Rectal smooth muscle tissue (tissue), 1 donor: ENCODE measurements around the gene PER1.

ENCODE experiments used
- H3K27ac ChIP-seq: one replicate; pipeline ENCODE4 v1.7.0; 2013; ENCODE audit warnings: low read depth, low read length, inconsistent platforms
- H3K27me3 ChIP-seq: one replicate; pipeline ENCODE4 v1.7.0; 2013; ENCODE audit warnings: low read length; ENCODE audit not compliant: control insufficient read depth, insufficient read depth
- H3K36me3 ChIP-seq: one replicate; pipeline ENCODE4 v1.7.0; 2013; ENCODE audit warnings: low read length; ENCODE audit not compliant: control insufficient read depth, insufficient read depth
- H3K4me1 ChIP-seq: one replicate; pipeline ENCODE4 v1.7.0; 2013; ENCODE audit warnings: low read length; ENCODE audit not compliant: control insufficient read depth, insufficient read depth
- H3K4me3 ChIP-seq: one replicate; pipeline ENCODE4 v1.7.0; 2013; ENCODE audit warnings: low read length
- H3K9ac ChIP-seq: one replicate; pipeline ENCODE4 v1.7.0; 2013; ENCODE audit warnings: low read length

PER1 gene

DNA sequence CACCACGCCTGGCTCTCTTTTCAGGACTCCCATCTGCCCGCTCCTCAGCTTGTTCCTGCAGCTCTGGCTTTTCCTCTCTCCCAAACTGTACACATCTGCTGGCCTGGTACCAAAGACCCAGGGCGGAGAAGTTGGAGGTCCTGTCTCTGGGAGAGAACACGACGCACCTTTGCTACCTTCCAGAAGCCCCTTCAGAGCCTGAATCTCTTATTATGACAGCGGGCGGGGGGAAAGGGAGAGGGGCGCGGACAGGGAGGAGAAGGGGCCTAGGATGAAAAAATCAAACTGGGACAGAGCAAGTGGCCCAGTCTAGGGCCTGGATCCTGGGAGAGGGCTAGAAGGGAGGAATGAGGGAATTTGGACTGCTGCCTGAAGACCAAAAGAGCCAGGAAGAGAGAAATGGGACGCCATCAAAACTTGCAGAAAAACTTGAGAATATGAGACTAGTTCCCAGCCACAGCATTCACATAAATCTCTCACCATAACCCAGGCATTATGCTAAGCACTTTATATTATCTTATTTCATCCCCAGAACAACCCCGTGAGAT, 2.5 kb upstream of the PER1 start:
- Histone ChIP-seq H3K27ac (peak overlapping the region; percentile 99), H3K4me1 (peaks cover 37% of the 10 kb centered on the region), H3K27me3 (no peaks in the 10 kb centered on the region), H3K9ac (peak overlapping the region; percentile 100), H3K36me3 (peaks cover 13% of the 10 kb centered on the region), H3K4me3 (peak overlapping the region; percentile 100)

DNA sequence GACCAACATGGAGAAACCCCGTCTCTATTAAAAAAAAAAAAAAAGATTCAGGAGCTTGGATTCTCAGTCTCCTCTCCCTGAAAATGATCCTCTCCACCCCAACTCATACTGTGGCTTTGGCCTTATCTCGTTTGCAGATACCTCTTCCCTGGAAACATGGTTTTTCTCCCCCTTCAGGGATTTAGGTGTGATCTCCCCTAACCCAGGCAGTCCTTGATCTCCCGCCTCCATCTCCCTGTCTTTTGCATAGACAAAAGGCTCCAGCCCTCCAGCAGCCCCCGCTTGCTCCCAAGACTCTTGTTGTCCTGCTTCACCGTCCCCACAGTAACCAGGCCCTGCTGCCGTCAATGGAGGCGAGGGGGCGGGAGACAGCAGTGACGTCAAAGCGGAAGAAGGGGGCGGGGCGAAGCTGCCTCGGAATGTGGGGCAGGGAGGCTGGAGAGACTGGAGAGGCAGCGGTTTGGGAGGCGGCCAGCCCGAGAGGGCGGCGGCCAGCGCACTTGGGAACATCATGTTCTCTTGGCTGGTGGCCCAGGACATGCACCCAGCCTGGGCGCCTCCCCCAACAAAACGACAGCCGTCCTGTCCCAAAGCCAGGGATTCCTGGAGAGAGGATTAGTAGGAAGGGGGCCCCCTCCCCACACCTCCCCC, 1.9 kb upstream of the PER1 start:
- H3K36me3 ChIP-seq = peaks cover 14% of the 10 kb centered on the region
- peaks cover 37% of the 10 kb centered on the region for H3K4me1 ChIP-seq
- peak overlapping the region; percentile 100 for H3K9ac ChIP-seq
- H3K4me3 ChIP-seq = peak overlapping the region; percentile 100
- peak overlapping the region; percentile 99 for H3K27ac ChIP-seq
- no peaks in the 10 kb centered on the region for H3K27me3 ChIP-seq

DNA sequence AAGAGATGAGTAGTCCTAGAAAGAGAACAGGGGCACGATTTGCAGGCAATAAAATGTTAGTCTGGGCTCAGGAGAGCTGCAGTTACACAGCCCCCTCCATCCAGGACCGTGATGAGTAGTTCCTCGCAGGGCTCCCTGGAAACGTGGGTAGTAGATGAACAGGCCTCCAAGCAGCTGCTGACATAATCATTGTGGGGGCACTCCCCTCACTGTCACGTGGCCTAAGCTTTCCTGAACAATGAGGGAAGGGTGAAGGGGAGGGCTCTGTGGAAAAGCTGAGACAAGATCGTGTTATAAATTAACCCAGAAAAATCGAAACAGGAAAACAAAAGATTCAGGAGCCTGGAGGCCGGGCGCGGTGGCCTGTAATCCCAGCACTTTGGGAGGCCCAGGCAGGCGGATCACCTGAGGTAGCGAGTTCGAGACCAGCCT, 1.3 kb upstream of the PER1 start:
- Histone ChIP-seq H3K9ac (peak overlapping the region; percentile 38), H3K4me1 (peaks cover 35% of the 10 kb centered on the region), H3K27ac (peak overlapping the region; percentile 99), H3K27me3 (no peaks in the 10 kb centered on the region), H3K36me3 (peaks cover 16% of the 10 kb centered on the region), H3K4me3 (peak overlapping the region; percentile 70)

DNA sequence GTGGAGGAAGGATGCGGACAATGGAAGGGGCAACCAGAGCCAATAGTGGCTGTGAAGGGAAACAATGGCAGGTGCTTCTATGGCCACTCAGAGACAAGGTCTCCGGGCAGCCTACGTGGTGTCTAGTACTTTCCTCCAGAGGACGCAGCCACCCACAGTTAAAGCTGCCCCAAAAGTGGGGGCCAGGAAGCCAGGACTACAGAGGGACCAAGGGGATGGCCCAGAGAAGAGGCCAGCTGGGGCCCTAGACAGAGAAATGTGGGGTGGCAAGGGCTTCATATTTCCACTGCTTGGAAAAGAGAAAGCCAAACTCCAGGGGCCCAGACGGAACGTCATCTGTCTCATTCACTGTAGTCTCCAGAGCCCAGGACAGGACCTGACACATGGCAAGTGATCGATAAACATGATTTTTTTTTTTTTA, 837 bp upstream of the PER1 start:
- Histone ChIP-seq H3K36me3 (peaks cover 21% of the 10 kb centered on the region), H3K4me3 (peak overlapping the region; percentile 68), H3K27ac (peak overlapping the region; percentile 99), H3K27me3 (no peaks in the 10 kb centered on the region), H3K4me1 (peaks cover 34% of the 10 kb centered on the region), H3K9ac (peak overlapping the region; percentile 35)

DNA sequence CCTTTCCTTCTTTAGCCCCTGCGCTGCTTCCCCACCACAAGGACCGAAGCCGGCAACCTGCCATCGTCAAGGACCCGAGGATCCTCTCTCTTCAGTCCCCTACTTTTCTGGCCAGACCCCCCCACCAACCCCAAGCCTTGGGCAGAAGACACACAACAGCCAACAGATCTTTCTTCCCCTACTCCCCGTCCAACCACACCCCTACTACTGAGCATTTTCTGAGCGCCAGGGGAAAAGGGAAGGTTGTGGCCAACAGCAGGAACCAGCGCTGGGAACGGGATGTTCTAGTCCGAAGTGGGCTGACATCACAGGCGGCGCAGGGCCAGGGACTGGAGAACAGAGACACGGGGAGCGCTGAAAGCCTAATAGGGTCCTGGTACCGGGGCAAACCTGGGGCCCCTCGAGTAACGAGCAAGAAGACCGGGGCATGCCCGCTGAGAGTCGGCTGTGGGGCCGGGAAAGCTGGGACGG, 528 bp downstream of the PER1 start:
- H3K27me3 ChIP-seq = no peaks in the 10 kb centered on the region
- peak overlapping the region; percentile 99 for H3K27ac ChIP-seq
- peaks cover 29% of the 10 kb centered on the region for H3K4me1 ChIP-seq
- peaks cover 34% of the 10 kb centered on the region for H3K36me3 ChIP-seq
- peak overlapping the region; percentile 97 for H3K9ac ChIP-seq
- peak overlapping the region; percentile 89 for H3K4me3 ChIP-seq

DNA sequence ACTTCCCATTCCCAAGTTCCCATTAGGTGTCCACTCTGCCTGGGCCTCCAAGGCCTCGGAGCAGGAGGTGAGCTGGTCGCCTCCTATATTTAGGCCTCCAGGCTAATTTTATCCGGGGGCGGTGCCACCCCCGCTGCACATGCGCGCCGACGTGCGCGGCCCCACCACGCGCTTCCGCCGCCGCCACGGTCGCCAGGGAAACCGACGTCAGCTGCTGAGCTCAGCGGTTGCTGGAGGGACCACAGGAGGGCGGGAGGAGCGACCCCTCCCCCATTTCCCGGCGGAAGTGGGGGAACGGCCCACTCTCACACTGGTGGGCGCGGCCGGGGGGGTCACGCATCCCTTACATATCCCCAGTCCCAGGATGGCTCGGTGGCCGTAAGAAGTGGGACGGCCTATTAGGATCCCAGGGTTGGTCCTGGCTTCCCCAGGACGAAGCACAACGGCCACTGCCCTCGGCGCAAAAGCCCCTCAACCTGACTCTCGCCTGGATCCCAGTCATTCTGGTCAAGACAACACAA, 1.0 kb downstream of the PER1 start:
- Histone ChIP-seq H3K9ac (peak overlapping the region; percentile 97), H3K4me3 (peak overlapping the region; percentile 89), H3K36me3 (peaks cover 39% of the 10 kb centered on the region), H3K4me1 (peaks cover 29% of the 10 kb centered on the region), H3K27ac (peak overlapping the region; percentile 99), H3K27me3 (no peaks in the 10 kb centered on the region)

DNA sequence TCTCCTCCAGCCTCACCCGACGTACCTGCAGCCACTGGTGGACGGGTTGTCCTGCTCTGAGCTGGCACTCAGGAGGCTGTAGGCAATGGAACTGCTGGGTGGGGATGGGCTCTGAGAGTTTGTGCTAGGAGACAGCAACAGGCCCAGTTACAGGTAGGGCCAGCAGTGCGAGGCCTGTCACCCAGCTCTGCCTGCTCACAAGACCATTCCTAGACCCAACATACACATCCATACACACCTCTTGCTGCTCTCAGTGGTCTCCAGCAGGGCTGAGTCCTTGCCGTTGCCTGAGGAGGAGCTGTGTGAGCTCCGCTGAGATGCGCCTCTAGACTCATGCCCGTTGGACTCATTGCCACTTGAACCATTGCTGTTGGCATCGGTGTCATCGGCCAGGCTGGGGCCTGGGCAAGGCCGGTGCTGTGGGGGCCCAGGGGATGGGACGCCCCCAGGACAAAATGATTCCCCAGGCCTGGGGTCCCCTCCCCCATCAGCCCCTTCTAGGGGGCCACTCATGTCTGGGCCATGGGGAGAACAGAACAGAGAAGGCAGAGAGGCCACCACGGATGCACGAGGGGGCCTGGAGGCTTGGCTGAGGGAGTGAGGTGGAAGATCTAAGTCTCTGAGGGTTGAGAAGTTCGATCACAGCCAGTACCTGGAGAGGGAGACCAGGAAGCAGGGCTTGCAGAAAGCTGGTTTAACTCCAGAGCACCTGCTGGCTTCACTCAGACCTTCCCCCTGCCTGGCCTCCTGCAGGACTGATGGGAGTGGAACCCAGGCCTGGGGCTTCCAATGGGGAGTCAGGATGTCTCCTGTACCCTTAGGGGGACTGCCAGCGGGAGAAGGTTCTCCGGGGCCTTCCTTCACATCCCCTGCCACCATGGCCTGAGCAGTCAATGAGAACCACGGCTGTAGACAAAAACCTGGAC, 1.7 kb downstream of the PER1 start:
- Histone ChIP-seq H3K36me3 (peaks cover 44% of the 10 kb centered on the region), H3K27ac (peak overlapping the region; percentile 99), H3K27me3 (no peaks in the 10 kb centered on the region), H3K4me1 (peaks cover 29% of the 10 kb centered on the region), H3K4me3 (peak overlapping the region; percentile 89), H3K9ac (peak overlapping the region; percentile 32)

DNA sequence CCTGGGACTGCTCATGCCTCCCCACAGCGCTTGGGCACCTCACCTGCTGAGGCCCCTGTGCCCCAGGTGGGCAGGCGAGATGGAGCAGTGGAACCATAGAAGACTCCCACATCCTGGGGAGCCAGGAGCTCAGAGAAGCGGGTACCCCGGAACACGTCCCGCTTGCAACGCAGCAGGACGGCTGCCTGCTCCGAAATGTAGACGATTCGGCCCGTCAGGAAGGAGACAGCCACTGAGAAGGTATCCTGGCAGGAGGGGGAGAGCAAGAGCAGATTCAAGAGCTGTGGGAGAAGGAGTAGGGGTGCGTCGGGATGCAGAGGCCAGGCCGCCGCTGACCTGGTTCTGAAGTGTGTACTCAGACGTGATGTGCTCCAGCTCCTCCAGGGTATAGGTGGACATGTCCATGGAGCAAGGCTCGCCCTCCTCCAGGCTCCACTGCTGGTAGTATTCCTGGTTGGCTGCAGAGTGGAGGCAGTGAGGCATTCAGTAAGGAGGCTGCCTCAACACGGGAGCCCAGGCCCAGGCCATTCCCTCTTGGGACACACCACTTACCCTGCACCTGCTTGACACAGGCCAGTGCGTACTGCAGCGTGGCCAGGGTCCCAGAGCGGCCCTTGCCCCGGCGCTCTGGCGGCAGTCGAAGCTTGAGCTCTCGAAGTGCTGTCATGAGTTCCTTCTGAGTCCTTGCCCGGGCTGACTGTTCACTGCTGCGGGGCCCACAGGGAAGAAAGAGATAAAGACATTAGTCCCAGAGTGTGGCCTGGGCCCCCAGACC, 2.6 kb downstream of the PER1 start:
- no peak overlapping the region for H3K9ac ChIP-seq
- H3K27ac ChIP-seq = peak overlapping the region; percentile 99
- peaks cover 45% of the 10 kb centered on the region for H3K36me3 ChIP-seq
- H3K27me3 ChIP-seq = no peaks in the 10 kb centered on the region
- H3K4me3 ChIP-seq = no peak overlapping the region
- peaks cover 23% of the 10 kb centered on the region for H3K4me1 ChIP-seq

DNA sequence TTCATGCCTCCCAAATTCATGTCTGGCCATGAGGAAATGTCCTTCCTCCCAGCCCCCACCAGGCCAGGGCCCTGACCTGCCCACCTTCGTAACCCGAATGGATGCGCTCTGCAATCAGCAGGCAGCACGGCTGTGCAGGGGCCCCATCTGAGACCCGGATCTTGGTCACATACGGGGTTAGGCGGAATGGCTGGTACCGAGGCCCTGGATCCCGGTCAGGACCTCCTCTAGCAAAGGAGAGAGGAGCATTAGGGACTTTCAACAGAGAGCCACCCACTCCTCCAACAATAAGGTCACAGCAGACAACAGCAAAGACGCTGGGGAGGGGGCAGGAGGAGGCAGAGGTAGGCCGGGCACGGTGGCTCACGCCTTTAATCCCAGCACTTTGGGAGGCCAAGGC, 3.6 kb downstream of the PER1 start:
- Histone ChIP-seq H3K4me1 (peaks cover 21% of the 10 kb centered on the region), H3K9ac (no peak overlapping the region), H3K27ac (no peak overlapping the region)

DNA sequence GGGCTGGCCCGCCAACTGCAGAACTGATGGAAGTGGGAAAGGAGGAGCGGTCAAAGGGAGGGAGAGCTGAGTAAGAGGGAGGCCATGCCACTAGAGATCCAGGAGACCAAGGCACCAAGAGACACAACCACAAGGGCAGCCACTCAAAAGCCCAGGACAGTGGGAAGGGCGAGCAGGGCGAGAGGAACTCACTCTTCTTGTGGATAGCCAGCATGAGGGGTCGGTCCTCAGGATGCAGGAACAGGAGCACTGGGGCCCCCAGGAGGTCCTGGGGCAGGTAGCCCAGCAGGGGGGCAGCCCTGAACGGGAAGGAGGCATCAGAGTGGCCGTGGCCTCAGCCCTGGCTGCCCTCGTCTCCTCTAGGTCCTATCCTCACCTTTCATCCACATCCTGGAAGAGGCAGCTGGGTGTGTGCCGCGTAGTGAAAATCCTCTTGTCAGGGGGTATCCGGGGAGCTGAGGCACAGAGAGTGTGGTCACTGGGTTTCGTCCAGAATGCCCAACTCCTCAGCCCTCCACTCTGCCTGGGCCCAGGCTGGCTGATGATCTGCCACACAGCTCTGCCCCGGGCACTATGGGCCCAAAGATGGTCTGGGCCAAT, 4.3 kb downstream of the PER1 start:
- Histone ChIP-seq H3K4me3 (no peak overlapping the region), H3K9ac (no peak overlapping the region), H3K27ac (peak overlapping the region; percentile 30), H3K36me3 (peaks cover 61% of the 10 kb centered on the region), H3K4me1 (peaks cover 15% of the 10 kb centered on the region), H3K27me3 (no peaks in the 10 kb centered on the region)

More for the DNA sequence above, 3.6 kb downstream of the PER1 start:
- no peaks in the 10 kb centered on the region for H3K27me3 ChIP-seq
- peaks cover 56% of the 10 kb centered on the region for H3K36me3 ChIP-seq
- H3K4me3 ChIP-seq = no peak overlapping the region

DNA sequence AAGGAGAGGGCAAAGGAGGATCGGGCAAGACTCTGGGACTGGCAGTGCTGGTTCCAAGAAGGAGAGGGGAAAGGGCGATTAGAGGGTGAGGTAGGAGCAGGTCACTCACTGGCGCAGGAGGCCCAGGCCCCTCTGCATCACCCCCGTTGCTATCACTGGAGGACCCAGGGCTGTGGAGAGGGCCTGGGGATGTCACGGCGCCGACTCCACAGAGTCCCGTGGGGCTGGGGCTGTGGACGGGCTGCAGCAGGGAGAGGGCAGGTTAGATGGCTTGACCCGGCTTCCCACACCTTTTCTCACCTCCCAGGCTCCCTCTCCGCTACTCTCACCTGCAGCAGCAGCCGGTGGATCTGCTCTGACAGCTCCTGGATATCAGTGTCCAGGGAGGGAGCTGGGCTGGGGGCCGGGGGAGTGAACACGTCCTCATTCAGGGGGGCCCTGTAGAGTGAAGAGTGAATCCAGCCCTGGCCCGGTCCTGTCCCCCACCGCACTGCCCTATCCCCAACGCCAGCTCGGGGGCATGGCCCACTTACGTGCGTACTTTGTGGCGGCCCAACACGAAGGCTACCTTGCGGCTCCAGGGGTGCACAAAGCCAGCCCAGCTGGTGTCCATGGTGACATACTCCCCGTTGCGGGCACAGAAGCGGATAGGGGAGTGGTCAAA, 4.9 kb downstream of the PER1 start:
- H3K27ac ChIP-seq = peak overlapping the region; percentile 55
- peaks cover 67% of the 10 kb centered on the region for H3K36me3 ChIP-seq

More for the DNA sequence above, 4.9 kb downstream of the PER1 start:
- Histone ChIP-seq H3K4me3 (no peak overlapping the region), H3K4me1 (peaks cover 10% of the 10 kb centered on the region), H3K9ac (no peak overlapping the region), H3K27me3 (no peaks in the 10 kb centered on the region)
